Neural cell (in vitro differentiated cells): ENCODE measurements around the gene CHKB.

Experiments used
- EP300 ChIP-seq: fragments of 450-650 bp; conservative IDR thresholded peaks from 2 replicates; pipeline ENCODE4 v1.6.1; 2014; ENCODE audit warnings: antibody characterized with exemption, mild to moderate bottlenecking, moderate library complexity; ENCODE audit not compliant: poor library complexity, severe bottlenecking
- EZH2 ChIP-seq: fragments of 200-600, 300-800 bp; shearing (Covaris generic), sonication (generic); IDR thresholded peaks from 2 replicates; pipeline ENCODE4 v1.6.1; 2014; ENCODE audit warnings: antibody characterized with exemption, low read length, borderline replicate concordance, mild to moderate bottlenecking; ENCODE audit not compliant: insufficient read depth, poor library complexity, severe bottlenecking
- POLR2AphosphoS5 ChIP-seq: IDR thresholded peaks from 2 replicates; pipeline ENCODE4 v1.6.1; 2012
- SMC3 ChIP-seq: fragments of 450-650 bp; conservative IDR thresholded peaks from 2 replicates; pipeline ENCODE4 v1.6.1; 2014; ENCODE audit warnings: antibody characterized with exemption, mild to moderate bottlenecking, moderate library complexity; ENCODE audit not compliant: poor library complexity
- TF ChIP-seq, protein P1 (sequence below): fragments of 450-650 bp; IDR thresholded peaks from 2 replicates; pipeline ENCODE4 v1.5.1; 2014; ENCODE audit warnings: antibody characterized with exemption, mild to moderate bottlenecking, moderate library complexity; ENCODE audit not compliant: poor library complexity, severe bottlenecking
- TF ChIP-seq, protein P2 (sequence below): IDR thresholded peaks from 2 replicates; pipeline ENCODE4 v1.6.1; 2012; ENCODE audit warnings: borderline replicate concordance

DNA sequence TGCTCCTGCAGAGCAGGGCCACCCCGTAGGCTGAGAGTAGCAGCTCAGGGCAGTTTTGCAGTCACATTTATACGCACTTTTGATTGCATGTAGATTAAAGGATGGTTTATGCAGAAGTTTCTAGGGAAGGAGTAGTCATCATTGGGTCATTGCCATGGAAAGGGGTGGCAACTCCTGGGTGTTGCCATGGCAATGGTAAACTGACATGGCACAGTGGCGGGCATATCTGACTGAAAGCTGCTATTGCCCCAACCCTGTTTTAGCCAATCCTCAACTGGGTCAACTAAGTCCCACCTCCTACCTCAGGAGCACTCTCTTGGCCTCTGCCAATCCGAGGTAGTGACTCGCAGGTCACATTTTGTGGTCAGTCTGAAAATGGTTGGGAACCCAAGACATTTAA, 47.7 kb upstream of the CHKB start:
- TF ChIP-seq SMC3 (no peak), EZH2 (no peak), EP300 (no peak), POLR2AphosphoS5 (no peak)
- TF ChIP-seq, protein P1, sequence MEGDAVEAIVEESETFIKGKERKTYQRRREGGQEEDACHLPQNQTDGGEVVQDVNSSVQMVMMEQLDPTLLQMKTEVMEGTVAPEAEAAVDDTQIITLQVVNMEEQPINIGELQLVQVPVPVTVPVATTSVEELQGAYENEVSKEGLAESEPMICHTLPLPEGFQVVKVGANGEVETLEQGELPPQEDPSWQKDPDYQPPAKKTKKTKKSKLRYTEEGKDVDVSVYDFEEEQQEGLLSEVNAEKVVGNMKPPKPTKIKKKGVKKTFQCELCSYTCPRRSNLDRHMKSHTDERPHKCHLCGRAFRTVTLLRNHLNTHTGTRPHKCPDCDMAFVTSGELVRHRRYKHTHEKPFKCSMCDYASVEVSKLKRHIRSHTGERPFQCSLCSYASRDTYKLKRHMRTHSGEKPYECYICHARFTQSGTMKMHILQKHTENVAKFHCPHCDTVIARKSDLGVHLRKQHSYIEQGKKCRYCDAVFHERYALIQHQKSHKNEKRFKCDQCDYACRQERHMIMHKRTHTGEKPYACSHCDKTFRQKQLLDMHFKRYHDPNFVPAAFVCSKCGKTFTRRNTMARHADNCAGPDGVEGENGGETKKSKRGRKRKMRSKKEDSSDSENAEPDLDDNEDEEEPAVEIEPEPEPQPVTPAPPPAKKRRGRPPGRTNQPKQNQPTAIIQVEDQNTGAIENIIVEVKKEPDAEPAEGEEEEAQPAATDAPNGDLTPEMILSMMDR: no peak
- TF ChIP-seq, protein P2, sequence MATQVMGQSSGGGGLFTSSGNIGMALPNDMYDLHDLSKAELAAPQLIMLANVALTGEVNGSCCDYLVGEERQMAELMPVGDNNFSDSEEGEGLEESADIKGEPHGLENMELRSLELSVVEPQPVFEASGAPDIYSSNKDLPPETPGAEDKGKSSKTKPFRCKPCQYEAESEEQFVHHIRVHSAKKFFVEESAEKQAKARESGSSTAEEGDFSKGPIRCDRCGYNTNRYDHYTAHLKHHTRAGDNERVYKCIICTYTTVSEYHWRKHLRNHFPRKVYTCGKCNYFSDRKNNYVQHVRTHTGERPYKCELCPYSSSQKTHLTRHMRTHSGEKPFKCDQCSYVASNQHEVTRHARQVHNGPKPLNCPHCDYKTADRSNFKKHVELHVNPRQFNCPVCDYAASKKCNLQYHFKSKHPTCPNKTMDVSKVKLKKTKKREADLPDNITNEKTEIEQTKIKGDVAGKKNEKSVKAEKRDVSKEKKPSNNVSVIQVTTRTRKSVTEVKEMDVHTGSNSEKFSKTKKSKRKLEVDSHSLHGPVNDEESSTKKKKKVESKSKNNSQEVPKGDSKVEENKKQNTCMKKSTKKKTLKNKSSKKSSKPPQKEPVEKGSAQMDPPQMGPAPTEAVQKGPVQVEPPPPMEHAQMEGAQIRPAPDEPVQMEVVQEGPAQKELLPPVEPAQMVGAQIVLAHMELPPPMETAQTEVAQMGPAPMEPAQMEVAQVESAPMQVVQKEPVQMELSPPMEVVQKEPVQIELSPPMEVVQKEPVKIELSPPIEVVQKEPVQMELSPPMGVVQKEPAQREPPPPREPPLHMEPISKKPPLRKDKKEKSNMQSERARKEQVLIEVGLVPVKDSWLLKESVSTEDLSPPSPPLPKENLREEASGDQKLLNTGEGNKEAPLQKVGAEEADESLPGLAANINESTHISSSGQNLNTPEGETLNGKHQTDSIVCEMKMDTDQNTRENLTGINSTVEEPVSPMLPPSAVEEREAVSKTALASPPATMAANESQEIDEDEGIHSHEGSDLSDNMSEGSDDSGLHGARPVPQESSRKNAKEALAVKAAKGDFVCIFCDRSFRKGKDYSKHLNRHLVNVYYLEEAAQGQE: no peak
